Activated T-helper 17 cell treated with anti-CD3 and anti-CD28 coated beads, Interleukin-2, amount 50 U/mL, for 72 hours (primary cell): ENCODE measurements around the gene METTL25B. TPM values are rescaled to one million over a fixed set of nuclear protein-coding genes. Genes with fewer than 3 reads are reported as not detected.

Experiments used
- ATAC-seq: fragments of 150-1000 bp; cut with Tn5 transposase; replicated peaks from 2 replicates; pipeline ENCODE4 v1.10.0; 2021; ENCODE audit warnings: mild to moderate bottlenecking, moderate library complexity
- H3K27ac Mint-ChIP-seq: one replicate; pipeline ENCODE4 v1.8.0; 2022; ENCODE audit warnings: mixed read lengths
- H3K27me3 Mint-ChIP-seq: one replicate; pipeline ENCODE4 v1.8.0; 2022; ENCODE audit warnings: mixed read lengths
- H3K36me3 Mint-ChIP-seq: one replicate; pipeline ENCODE4 v1.8.0; 2022; ENCODE audit warnings: low read depth, mild to moderate bottlenecking, mixed read lengths
- H3K4me1 Mint-ChIP-seq: one replicate; pipeline ENCODE4 v1.8.0; 2022; ENCODE audit warnings: mixed read lengths
- H3K4me3 Mint-ChIP-seq: one replicate; pipeline ENCODE4 v1.8.0; 2022; ENCODE audit warnings: mild to moderate bottlenecking, mixed read lengths
- H3K9me3 Mint-ChIP-seq: one replicate; pipeline ENCODE4 v1.8.0; 2022; ENCODE audit warnings: mixed read lengths
- total RNA-seq, 2 donors: library from RNA; stranded (reverse); gene quantifications; one replicate each; pipeline ENCODE4 v1.2.3, GENCODE V29; 2022

METTL25B gene
- total RNA-seq = 10 to 100 TPM; 29.0 to 51.6 TPM

- H3K27ac Mint-ChIP-seq = no peak within 1 kb of the TSS
These were observed at the start of gene METTL25B for GRCh38 chr1:156727926-156728598. Gene METTL25B (plus strand): TSS chr1:156728469. CDS start chr1:156729105, 636 bp downstream.

GRCh38 chr1:156680056-156680455 lies 48.2 kb upstream of the METTL25B start:
- Mint-ChIP-seq H3K27ac (no peak overlapping the region), H3K4me3 (no peak overlapping the region), H3K9me3 (no peaks in the 10 kb centered on the region), H3K4me1 (peaks cover 25% of the 10 kb centered on the region), H3K27me3 (peaks cover 42% of the 10 kb centered on the region), H3K36me3 (no peaks in the 10 kb centered on the region)
- no peak for ATAC-seq

More at GRCh38 chr1:156727926-156728598, at the start of gene METTL25B:
- Mint-ChIP-seq H3K9me3 (no peaks in the 10 kb centered on the region), H3K27me3 (no peaks in the 10 kb centered on the region), H3K4me3 (no peak within 1 kb of the TSS), H3K4me1 (peaks cover 27% of the 10 kb centered on the region), H3K36me3 (peaks cover 5% of the 10 kb centered on the region)
- peak; percentile 74 for ATAC-seq

- H3K4me1 Mint-ChIP-seq = peaks cover 25% of the 10 kb centered on the region
- no peaks in the 10 kb centered on the region for H3K36me3 Mint-ChIP-seq
- no peak overlapping the region for H3K4me3 Mint-ChIP-seq
- no peak for ATAC-seq
- peaks cover 42% of the 10 kb centered on the region for H3K27me3 Mint-ChIP-seq
- no peak overlapping the region for H3K27ac Mint-ChIP-seq
- H3K9me3 Mint-ChIP-seq = no peaks in the 10 kb centered on the region
These were observed 46.9 kb upstream of the METTL25B start for GRCh38 chr1:156681196-156681960.

GRCh38 chr1:156682166-156682890 lies 45.9 kb upstream of the METTL25B start:
- Mint-ChIP-seq H3K27ac (no peak overlapping the region), H3K4me1 (peaks cover 25% of the 10 kb centered on the region), H3K27me3 (peaks cover 39% of the 10 kb centered on the region), H3K4me3 (no peak overlapping the region), H3K9me3 (no peaks in the 10 kb centered on the region), H3K36me3 (no peaks in the 10 kb centered on the region)
- no peak for ATAC-seq

- Mint-ChIP-seq H3K27me3 (peaks cover 29% of the 10 kb centered on the region), H3K36me3 (no peaks in the 10 kb centered on the region), H3K9me3 (no peaks in the 10 kb centered on the region), H3K27ac (peak overlapping the region; percentile 83), H3K4me1 (peaks cover 18% of the 10 kb centered on the region), H3K4me3 (peak overlapping the region; percentile 41)
- peak; percentile 93 for ATAC-seq
These were observed 44.0 kb upstream of the METTL25B start for GRCh38 chr1:156684227-156684782.

GRCh38 chr1:156689035-156689952 lies 39.0 kb upstream of the METTL25B start:
- peaks cover 16% of the 10 kb centered on the region for H3K4me1 Mint-ChIP-seq
- ATAC-seq = peak; percentile 86
- no peaks in the 10 kb centered on the region for H3K36me3 Mint-ChIP-seq
- H3K9me3 Mint-ChIP-seq = no peaks in the 10 kb centered on the region
- peak overlapping the region; percentile 0 for H3K4me3 Mint-ChIP-seq
- H3K27ac Mint-ChIP-seq = peak overlapping the region; percentile 6
- peaks cover 42% of the 10 kb centered on the region for H3K27me3 Mint-ChIP-seq

GRCh38 chr1:156689953-156690674 lies 38.2 kb upstream of the METTL25B start:
- no peak for ATAC-seq
- Mint-ChIP-seq H3K4me1 (peaks cover 11% of the 10 kb centered on the region), H3K27me3 (peaks cover 46% of the 10 kb centered on the region), H3K4me3 (peak overlapping the region; percentile 0), H3K36me3 (no peaks in the 10 kb centered on the region), H3K9me3 (no peaks in the 10 kb centered on the region), H3K27ac (peak overlapping the region; percentile 6)

GRCh38 chr1:156690675-156691036 lies 37.6 kb upstream of the METTL25B start:
- no peak overlapping the region for H3K4me3 Mint-ChIP-seq
- H3K9me3 Mint-ChIP-seq = no peaks in the 10 kb centered on the region

GRCh38 chr1:156691191-156691590 lies 37.1 kb upstream of the METTL25B start:
- no peak overlapping the region for H3K27ac Mint-ChIP-seq
- no peak for ATAC-seq
- H3K36me3 Mint-ChIP-seq = no peaks in the 10 kb centered on the region
- no peak overlapping the region for H3K4me3 Mint-ChIP-seq
- peaks cover 46% of the 10 kb centered on the region for H3K27me3 Mint-ChIP-seq
- peaks cover 11% of the 10 kb centered on the region for H3K4me1 Mint-ChIP-seq
- no peaks in the 10 kb centered on the region for H3K9me3 Mint-ChIP-seq

More at GRCh38 chr1:156690675-156691036, 37.6 kb upstream of the METTL25B start:
- no peak for ATAC-seq
- Mint-ChIP-seq H3K27me3 (peaks cover 46% of the 10 kb centered on the region), H3K36me3 (no peaks in the 10 kb centered on the region), H3K27ac (no peak overlapping the region), H3K4me1 (peaks cover 11% of the 10 kb centered on the region)

- Mint-ChIP-seq H3K36me3 (no peaks in the 10 kb centered on the region), H3K4me1 (peaks cover 11% of the 10 kb centered on the region), H3K4me3 (no peak overlapping the region), H3K9me3 (no peaks in the 10 kb centered on the region), H3K27me3 (peaks cover 51% of the 10 kb centered on the region), H3K27ac (no peak overlapping the region)
- no peak for ATAC-seq
These were observed 36.4 kb upstream of the METTL25B start for GRCh38 chr1:156691665-156692440.

- no peak for ATAC-seq
- Mint-ChIP-seq H3K36me3 (no peaks in the 10 kb centered on the region), H3K4me1 (peaks cover 11% of the 10 kb centered on the region)
These were observed 35.8 kb upstream of the METTL25B start for GRCh38 chr1:156692441-156692924.

More at GRCh38 chr1:156692441-156692924, 35.8 kb upstream of the METTL25B start:
- H3K9me3 Mint-ChIP-seq = no peaks in the 10 kb centered on the region
- H3K4me3 Mint-ChIP-seq = no peak overlapping the region
- no peak overlapping the region for H3K27ac Mint-ChIP-seq
- H3K27me3 Mint-ChIP-seq = peaks cover 57% of the 10 kb centered on the region
